Retinal pigment epithelial cell (primary cell): ENCODE measurements around the gene ASS1.

Experiments used
- DNase-seq: peaks from one replicate; pipeline ENCODE4 v3.0.0-alpha.2; 2010; ENCODE audit warnings: low read depth
- H3K4me3 ChIP-seq: 2 replicates; pipeline ENCODE4 v1.5.1; 2011; ENCODE audit warnings: mild to moderate bottlenecking, low read length, control low read depth, moderate library complexity
- CTCF ChIP-seq: conservative IDR thresholded peaks from 2 replicates; pipeline ENCODE4 v1.5.1; 2011; ENCODE audit warnings: low read depth, low read length, control low read depth, inconsistent platforms

ASS1 gene

GRCh38 chr9:130476151-130476730 lies 31.5 kb downstream of the ASS1 start:
- TF ChIP-seq CTCF, result no peak
- H3K4me3 ChIP-seq, result no peak overlapping the region
- DNase-seq, result no peak

GRCh38 chr9:130477564-130477963 lies 32.8 kb downstream of the ASS1 start:
- no peak for DNase-seq
- TF ChIP-seq CTCF, result no peak

GRCh38 chr9:130478152-130478551 lies 33.4 kb downstream of the ASS1 start:
- no peak overlapping the region for H3K4me3 ChIP-seq
- no peak for DNase-seq
- TF ChIP-seq CTCF, result no peak

More at GRCh38 chr9:130477564-130477963, 32.8 kb downstream of the ASS1 start:
- H3K4me3 ChIP-seq, result no peak overlapping the region

GRCh38 chr9:130478736-130479575 lies 34.2 kb downstream of the ASS1 start:
- no peak for TF ChIP-seq CTCF
- no peak for DNase-seq

GRCh38 chr9:130479587-130479986 lies 34.8 kb downstream of the ASS1 start:
- no peak overlapping the region for H3K4me3 ChIP-seq
- TF ChIP-seq CTCF, result no peak
- DNase-seq, result no peak

More at GRCh38 chr9:130478736-130479575, 34.2 kb downstream of the ASS1 start:
- H3K4me3 ChIP-seq, result no peak overlapping the region

- no peak overlapping the region for H3K4me3 ChIP-seq
- no peak for DNase-seq
- peak; percentile 27 for TF ChIP-seq CTCF
Observed at GRCh38 chr9:130480673-130481072, 35.9 kb downstream of the ASS1 start.

GRCh38 chr9:130482463-130482862 lies 37.7 kb downstream of the ASS1 start:
- H3K4me3 ChIP-seq, result no peak overlapping the region
- DNase-seq, result no peak
- TF ChIP-seq CTCF, result no peak
